GM10248 (cell line): ENCODE measurements around the gene TMEM134.

Source experiments
- CTCF ChIA-PET: fragments of 300-600 bp; sonication (Branson Sonifier 250); formaldehyde crosslinking; extraction: SDS; loops from one replicate; lab custom pipeline; 2021; ENCODE audit warnings: antibody characterized with exemption; lab: Yijun Ruan, JAX
- POLR2A ChIA-PET: fragments of 350-650 bp; sonication (Branson Sonifier 250); formaldehyde crosslinking; extraction: SDS; loops from one replicate; lab custom pipeline; 2020; ENCODE audit warnings: antibody characterized with exemption; lab: Yijun Ruan, JAX
- DNase-seq: peaks from one replicate; pipeline ENCODE4 v3.0.0; 2012; ENCODE audit errors: extremely low spot score
- TF ChIP-seq, protein P1 (sequence below): IDR thresholded peaks from 2 replicates; pipeline ENCODE4 v1.5.1; 2012; ENCODE audit warnings: mild to moderate bottlenecking, low read depth; ENCODE audit errors: extremely low read depth, missing control alignments, control extremely low read depth

The TMEM134 gene

DNA sequence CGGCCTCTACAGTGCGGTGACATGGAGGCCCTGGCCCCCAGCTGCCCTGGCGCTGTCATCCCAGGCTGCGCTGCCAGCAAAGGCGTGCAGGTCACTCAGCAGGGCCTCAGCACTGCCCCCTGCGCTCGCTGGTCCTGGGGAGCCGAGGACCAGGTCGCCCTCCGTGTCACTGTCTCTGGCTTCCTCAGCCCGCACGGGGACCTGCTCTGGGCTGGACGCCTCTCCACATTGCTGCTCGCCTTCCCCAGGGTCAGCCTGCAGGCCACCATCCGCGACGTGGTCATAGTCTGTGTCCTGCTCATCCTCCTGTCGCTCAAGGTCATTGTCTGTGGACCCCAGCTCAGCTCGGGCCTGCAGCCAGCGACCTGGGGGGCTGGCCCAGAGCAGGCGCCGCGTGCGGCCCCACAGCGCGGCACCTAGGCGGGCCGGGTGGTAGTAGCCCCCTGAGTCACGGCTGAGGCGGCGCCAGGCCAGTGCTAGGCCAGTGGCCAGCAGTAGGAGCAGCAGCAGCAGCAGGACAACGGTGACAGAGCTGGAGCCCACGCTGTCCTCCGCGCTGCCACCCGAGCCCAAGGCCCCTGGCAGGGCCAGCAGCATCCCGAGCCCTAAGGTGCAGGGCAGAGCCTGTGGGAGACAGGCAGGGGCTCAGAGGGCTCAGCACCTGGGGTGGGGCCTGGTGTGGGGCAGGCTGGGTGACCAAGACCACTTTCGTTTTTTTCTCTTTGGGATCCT lies 33.2 kb downstream of the TMEM134 start:
- no peak for DNase-seq
- TF ChIP-seq, protein P1, sequence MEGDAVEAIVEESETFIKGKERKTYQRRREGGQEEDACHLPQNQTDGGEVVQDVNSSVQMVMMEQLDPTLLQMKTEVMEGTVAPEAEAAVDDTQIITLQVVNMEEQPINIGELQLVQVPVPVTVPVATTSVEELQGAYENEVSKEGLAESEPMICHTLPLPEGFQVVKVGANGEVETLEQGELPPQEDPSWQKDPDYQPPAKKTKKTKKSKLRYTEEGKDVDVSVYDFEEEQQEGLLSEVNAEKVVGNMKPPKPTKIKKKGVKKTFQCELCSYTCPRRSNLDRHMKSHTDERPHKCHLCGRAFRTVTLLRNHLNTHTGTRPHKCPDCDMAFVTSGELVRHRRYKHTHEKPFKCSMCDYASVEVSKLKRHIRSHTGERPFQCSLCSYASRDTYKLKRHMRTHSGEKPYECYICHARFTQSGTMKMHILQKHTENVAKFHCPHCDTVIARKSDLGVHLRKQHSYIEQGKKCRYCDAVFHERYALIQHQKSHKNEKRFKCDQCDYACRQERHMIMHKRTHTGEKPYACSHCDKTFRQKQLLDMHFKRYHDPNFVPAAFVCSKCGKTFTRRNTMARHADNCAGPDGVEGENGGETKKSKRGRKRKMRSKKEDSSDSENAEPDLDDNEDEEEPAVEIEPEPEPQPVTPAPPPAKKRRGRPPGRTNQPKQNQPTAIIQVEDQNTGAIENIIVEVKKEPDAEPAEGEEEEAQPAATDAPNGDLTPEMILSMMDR = no peak
- ChIA-PET POLR2A (interaction anchor here (1.1 to 1.2 kb wide), 2 partner anchors 47 to 51 kb away, joined by 3 read pairs; partner anchors contain the start of gene AIP), CTCF (interaction anchor here (0.8 to 2.1 kb wide), 5 partner anchors 10 to 84 kb away, joined by 3 to 8 read pairs (median 3); partner anchors contain the start of gene PPP1CA)

DNA sequence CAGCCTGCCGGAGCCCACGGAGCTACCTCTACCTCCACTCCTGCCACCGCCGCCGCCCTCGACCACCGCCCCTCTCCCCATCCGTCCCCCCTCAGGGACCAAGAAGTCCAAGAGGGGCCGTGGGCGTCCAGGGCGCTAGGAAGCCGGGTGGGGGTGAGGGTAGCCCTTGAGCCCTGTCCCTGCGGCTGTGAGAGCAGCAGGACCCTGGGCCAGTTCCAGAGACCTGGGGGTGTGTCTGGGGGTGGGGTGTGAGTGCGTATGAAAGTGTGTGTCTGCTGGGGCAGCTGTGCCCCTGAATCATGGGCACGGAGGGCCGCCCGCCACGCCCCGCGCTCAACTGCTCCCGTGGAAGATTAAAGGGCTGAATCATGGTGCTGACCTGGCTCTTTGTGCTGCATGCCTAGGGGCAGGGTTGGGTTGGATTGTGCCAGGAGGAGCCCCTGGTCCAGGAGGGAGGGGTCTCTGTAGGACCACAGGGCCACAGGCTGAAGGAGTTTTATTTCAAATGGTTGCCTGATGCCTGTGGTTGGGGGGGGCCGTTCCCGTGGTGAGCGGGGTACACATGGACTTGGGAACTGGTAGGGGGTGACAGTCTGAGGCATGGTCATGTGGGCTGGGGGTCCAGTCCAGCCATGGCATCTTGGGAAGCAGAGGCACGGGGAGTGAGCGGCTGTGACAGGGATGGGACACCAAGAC lies 33.9 kb downstream of the TMEM134 start:
- TF ChIP-seq, protein P1 = no peak
- DNase-seq = no peak
- ChIA-PET POLR2A (interaction anchor here (1.3 kb wide), 1 partner anchor 14 kb away, joined by 3 read pairs; no protein-coding TSS in a partner anchor), CTCF (interaction anchor here (1.2 to 1.8 kb wide), 2 partner anchors 34 to 84 kb away, joined by 3 to 6 read pairs; partner anchors contain the start of gene PPP1CA)

DNA sequence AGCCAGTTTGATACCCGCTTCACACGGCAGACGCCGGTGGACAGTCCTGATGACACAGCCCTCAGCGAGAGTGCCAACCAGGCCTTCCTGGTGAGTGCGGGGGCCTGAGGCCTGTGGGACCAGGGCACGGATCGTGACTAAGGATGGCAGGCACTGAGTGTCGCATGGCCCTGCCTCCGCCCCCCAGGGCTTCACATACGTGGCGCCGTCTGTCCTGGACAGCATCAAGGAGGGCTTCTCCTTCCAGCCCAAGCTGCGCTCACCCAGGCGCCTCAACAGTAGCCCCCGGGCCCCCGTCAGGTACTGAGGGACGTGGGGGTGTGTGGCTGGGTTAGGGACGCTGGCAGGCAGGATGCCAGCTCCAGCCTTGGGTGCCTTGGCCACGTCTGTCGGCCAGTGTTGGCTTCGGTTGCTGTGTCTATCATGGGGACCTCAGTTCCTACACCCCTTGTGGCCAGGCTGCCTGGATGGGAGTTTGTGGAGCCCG lies 34.6 kb downstream of the TMEM134 start:
- TF ChIP-seq, protein P1 = no peak
- ChIA-PET POLR2A (interaction anchor here (1.3 kb wide), 1 partner anchor 15 kb away, joined by 3 read pairs; no protein-coding TSS in a partner anchor), CTCF (interaction anchor here (1.8 kb wide), 1 partner anchor 33 kb away, joined by 6 read pairs; the partner anchor contains the start of gene PPP1CA)
- DNase-seq = no peak

DNA sequence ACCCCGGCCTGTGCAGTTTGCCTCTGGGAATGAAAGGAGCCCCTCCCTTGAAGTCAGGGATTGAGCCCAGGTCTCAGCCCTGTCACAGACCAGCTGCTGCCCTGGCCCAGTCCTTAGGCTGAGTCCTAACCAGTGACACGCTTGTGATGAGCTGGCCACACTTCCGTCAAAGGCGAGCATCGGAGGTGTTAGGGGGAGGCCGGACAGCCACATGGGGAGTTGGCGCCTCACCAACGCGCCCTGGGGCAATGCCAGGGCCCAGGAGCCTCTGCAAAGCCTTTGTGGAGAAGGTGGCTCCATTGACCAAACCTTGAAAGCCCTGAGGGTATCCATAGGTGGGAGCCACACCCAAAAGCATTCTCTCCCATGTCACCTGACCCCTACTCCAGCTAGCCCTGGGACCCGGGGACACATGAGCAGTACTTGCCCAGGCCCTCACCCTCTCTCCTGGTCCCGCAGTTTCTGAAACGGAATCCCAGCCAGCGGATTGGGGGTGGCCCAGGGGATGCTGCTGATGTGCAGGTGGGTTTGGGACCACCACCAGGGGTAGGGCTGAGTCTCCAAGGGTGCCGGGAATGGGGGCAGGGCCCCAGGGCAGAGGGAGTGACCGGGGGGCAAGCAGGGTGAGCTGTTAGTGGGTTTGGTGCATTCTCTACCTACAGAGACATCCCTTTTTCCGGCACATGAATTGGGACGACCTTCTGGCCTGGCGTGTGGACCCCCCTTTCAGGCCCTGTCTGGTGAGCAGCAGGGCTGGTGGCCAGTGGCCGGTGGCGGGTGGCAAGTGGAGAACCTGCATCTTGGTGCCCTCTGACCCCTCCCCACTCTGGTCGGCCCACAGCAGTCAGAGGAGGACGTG lies 35.3 kb downstream of the TMEM134 start:
- TF ChIP-seq, protein P1 = no peak
- CTCF ChIA-PET = interaction anchor here (1.2 to 1.8 kb wide), 2 partner anchors 32 to 172 kb away, joined by 3 to 6 read pairs; partner anchors contain the start of gene PPP1CA
- POLR2A ChIA-PET = interaction anchor here (0.6 to 1.3 kb wide), 2 partner anchors 10 to 16 kb away, joined by 3 read pairs; partner anchors contain the start of gene CORO1B

DNA sequence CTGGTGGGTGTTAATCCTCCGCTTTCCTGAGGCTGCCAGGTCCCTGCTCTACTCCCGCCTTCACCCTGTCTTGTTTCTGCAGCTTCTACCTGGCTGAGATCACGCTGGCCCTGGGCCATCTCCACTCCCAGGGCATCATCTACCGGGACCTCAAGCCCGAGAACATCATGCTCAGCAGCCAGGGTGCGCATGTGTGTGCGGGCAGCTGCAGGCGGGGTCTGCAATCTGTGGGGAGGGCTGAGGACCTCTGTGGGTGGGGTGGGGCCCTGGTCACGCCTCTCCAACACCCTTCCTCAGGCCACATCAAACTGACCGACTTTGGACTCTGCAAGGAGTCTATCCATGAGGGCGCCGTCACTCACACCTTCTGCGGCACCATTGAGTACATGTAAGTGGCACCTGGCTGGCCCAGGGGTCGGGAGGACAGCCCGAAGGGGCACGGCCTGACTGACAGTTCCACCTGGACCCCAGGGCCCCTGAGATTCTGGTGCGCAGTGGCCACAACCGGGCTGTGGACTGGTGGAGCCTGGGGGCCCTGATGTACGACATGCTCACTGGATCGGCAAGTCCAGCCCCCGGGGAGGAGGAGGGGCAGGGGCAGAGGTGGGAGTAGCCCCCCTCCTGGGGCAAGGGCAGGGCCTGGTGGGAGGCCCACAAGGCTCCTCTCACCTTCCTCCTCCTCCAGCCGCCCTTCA lies 36.2 kb downstream of the TMEM134 start:
- DNase-seq = no peak
- POLR2A ChIA-PET = interaction anchor here (0.6 kb wide), 2 partner anchors 10 to 1214 kb away, joined by 3 read pairs; partner anchors contain the start of gene CORO1B
- CTCF ChIA-PET = interaction anchor here (1.0 to 1.2 kb wide), 2 partner anchors 55 to 171 kb away, joined by 3 read pairs; no protein-coding TSS in a partner anchor
- TF ChIP-seq, protein P1 = no peak

More for the DNA sequence above, 35.3 kb downstream of the TMEM134 start:
- no peak for DNase-seq
